ENCODE data around the gene OR6C74.

DNA sequence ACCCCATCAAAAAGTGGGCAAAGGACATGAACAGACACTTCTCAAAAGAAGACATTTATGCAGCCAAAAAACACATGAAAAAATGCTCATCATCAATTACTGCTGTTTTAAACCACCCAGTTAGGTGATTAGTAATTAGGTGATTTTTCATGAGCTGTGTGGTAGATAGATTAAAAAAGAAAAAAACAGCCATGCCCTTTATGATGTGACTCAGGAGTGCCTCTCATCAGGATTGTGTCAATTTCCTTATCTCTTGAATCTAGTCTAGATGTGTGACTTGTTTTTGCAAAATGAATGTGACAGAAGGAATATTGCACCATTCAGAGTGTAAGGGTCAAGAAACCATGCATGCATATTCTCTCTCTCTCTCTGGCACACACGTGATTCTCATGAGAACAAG lies 17.9 kb upstream of the OR6C74 start:
- TF ChIP-seq, protein P1, sequence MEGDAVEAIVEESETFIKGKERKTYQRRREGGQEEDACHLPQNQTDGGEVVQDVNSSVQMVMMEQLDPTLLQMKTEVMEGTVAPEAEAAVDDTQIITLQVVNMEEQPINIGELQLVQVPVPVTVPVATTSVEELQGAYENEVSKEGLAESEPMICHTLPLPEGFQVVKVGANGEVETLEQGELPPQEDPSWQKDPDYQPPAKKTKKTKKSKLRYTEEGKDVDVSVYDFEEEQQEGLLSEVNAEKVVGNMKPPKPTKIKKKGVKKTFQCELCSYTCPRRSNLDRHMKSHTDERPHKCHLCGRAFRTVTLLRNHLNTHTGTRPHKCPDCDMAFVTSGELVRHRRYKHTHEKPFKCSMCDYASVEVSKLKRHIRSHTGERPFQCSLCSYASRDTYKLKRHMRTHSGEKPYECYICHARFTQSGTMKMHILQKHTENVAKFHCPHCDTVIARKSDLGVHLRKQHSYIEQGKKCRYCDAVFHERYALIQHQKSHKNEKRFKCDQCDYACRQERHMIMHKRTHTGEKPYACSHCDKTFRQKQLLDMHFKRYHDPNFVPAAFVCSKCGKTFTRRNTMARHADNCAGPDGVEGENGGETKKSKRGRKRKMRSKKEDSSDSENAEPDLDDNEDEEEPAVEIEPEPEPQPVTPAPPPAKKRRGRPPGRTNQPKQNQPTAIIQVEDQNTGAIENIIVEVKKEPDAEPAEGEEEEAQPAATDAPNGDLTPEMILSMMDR (tag by site-specific recombination; IDR thresholded peaks at IDR 0.05), result no peak
- TF ChIP-seq ZBTB7A (tag by site-specific recombination; IDR thresholded peaks at IDR 0.05; ENCODE audit: low read depth) (no peak), ZNF664 (tag by site-specific recombination; IDR thresholded peaks at IDR 0.05) (no peak), ZBTB21 (tag by site-specific recombination; IDR thresholded peaks at IDR 0.05) (no peak), ZNF501 (tag by site-specific recombination; IDR thresholded peaks at IDR 0.05) (no peak), KLF10 (tag by site-specific recombination; IDR thresholded peaks at IDR 0.05) (no peak), ZEB2 (tag by site-specific recombination; IDR thresholded peaks at IDR 0.05) (no peak), YY1 (tag by site-specific recombination; IDR thresholded peaks at IDR 0.05) (no peak)
- TF ChIP-seq, protein P2, sequence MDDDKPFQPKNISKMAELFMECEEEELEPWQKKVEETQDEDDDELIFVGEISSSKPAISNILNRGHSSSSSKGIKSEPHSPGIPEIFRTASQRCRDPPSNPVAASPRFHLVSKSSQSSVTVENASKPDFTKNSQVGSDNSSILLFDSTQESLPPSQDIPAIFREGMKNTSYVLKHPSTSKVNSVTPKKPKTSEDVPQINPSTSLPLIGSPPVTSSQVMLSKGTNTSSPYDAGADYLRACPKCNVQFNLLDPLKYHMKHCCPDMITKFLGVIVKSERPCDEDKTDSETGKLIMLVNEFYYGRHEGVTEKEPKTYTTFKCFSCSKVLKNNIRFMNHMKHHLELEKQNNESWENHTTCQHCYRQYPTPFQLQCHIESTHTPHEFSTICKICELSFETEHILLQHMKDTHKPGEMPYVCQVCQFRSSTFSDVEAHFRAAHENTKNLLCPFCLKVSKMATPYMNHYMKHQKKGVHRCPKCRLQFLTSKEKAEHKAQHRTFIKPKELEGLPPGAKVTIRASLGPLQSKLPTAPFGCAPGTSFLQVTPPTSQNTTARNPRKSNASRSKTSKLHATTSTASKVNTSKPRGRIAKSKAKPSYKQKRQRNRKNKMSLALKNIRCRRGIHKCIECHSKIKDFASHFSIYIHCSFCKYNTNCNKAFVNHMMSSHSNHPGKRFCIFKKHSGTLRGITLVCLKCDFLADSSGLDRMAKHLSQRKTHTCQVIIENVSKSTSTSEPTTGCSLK (tag by site-specific recombination; IDR thresholded peaks at IDR 0.05), result no peak
- TF ChIP-seq, protein P3, sequence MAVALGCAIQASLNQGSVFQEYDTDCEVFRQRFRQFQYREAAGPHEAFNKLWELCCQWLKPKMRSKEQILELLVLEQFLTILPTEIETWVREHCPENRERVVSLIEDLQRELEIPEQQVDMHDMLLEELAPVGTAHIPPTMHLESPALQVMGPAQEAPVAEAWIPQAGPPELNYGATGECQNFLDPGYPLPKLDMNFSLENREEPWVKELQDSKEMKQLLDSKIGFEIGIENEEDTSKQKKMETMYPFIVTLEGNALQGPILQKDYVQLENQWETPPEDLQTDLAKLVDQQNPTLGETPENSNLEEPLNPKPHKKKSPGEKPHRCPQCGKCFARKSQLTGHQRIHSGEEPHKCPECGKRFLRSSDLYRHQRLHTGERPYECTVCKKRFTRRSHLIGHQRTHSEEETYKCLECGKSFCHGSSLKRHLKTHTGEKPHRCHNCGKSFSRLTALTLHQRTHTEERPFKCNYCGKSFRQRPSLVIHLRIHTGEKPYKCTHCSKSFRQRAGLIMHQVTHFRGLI (tag by site-specific recombination; IDR thresholded peaks at IDR 0.05), result no peak
- TF ChIP-seq, protein P4, sequence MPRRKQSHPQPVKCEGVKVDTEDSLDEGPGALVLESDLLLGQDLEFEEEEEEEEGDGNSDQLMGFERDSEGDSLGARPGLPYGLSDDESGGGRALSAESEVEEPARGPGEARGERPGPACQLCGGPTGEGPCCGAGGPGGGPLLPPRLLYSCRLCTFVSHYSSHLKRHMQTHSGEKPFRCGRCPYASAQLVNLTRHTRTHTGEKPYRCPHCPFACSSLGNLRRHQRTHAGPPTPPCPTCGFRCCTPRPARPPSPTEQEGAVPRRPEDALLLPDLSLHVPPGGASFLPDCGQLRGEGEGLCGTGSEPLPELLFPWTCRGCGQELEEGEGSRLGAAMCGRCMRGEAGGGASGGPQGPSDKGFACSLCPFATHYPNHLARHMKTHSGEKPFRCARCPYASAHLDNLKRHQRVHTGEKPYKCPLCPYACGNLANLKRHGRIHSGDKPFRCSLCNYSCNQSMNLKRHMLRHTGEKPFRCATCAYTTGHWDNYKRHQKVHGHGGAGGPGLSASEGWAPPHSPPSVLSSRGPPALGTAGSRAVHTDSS (tag by site-specific recombination; IDR thresholded peaks at IDR 0.05), result no peak
- TF ChIP-seq, protein P5, sequence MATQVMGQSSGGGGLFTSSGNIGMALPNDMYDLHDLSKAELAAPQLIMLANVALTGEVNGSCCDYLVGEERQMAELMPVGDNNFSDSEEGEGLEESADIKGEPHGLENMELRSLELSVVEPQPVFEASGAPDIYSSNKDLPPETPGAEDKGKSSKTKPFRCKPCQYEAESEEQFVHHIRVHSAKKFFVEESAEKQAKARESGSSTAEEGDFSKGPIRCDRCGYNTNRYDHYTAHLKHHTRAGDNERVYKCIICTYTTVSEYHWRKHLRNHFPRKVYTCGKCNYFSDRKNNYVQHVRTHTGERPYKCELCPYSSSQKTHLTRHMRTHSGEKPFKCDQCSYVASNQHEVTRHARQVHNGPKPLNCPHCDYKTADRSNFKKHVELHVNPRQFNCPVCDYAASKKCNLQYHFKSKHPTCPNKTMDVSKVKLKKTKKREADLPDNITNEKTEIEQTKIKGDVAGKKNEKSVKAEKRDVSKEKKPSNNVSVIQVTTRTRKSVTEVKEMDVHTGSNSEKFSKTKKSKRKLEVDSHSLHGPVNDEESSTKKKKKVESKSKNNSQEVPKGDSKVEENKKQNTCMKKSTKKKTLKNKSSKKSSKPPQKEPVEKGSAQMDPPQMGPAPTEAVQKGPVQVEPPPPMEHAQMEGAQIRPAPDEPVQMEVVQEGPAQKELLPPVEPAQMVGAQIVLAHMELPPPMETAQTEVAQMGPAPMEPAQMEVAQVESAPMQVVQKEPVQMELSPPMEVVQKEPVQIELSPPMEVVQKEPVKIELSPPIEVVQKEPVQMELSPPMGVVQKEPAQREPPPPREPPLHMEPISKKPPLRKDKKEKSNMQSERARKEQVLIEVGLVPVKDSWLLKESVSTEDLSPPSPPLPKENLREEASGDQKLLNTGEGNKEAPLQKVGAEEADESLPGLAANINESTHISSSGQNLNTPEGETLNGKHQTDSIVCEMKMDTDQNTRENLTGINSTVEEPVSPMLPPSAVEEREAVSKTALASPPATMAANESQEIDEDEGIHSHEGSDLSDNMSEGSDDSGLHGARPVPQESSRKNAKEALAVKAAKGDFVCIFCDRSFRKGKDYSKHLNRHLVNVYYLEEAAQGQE (tag by site-specific recombination; IDR thresholded peaks at IDR 0.05), result no peak
